GM10847 (cell line): ENCODE data around the gene CNPPD1.

ENCODE experiments used
- POLR2A ChIP-seq: IDR thresholded peaks from 2 replicates; pipeline ENCODE4 v1.6.1; 2011; ENCODE audit not compliant: insufficient read length; ENCODE audit errors: extremely low read depth

Gene CNPPD1

DNA sequence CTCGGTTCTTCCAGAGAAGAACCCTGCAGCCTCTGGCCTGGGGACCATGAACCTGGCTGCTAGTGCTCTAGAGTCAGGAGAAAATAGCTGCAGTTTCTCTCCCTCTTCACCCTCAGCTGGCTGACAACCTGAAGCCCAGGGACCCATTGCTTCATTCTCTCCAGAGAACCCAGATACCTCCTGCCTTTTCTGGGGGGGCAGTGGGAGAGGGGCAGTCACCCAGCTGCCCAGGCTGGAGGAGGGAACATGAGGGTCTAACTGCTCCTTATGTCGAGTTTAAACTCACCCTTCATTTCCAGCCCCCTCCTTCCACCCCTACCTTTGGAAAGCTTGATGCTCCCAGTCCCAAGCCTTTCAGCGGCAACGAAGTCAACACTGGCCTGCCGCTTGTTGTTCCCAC, 22.2 kb upstream of the CNPPD1 start:
- TF ChIP-seq POLR2A: no peak

DNA sequence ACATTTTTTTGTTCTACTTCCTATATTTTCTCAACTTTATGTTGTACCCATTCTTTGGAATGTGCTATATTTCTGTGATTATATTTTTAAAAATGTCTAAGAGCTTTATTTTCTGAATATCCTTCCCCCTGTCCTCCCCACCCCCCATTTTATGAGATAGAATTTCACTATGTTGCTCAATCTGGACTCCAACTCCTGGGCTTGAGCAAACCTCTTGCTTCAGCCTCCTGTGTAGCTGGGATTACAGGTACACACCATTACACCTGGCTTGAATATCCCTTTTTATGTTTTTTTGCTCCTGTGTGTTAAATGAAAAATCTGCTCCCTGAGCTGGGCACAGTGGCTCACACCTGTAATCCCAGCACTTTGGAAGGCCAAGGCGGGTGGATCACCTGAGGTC, 20.7 kb upstream of the CNPPD1 start:
- no peak for TF ChIP-seq POLR2A

DNA sequence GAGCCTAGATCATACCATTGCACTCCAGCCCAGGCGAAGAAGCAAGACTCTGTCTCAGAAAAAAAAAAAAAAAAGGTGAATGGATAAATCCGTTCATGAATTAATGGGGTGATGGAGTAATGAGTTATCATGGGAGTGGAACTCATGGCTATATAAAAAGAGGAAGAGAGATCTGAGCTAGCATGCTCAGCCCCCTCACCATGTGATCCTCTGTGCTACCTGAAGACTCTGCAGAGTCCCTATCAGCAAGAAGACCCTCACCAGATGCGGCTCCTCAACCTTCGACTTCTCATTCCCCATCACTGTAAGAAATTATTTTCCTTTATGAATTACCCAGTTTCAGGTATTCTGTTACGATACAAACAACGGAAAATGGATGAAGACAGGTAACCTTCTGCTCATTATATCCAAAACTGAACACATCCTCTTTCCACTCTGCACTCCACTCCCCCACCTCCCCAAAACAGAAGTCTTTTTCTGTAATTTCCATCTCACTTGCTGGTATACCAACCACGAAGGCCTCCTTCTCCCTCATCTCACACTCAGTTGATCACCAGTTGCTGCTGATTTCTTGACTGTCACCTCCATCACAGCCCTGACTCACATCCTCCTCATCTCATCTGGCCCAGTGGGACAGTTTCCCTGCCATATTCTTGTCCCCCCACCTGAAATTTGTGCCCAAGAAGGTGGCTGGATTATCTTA, 10.2 kb upstream of the CNPPD1 start:
- TF ChIP-seq POLR2A: no peak

DNA sequence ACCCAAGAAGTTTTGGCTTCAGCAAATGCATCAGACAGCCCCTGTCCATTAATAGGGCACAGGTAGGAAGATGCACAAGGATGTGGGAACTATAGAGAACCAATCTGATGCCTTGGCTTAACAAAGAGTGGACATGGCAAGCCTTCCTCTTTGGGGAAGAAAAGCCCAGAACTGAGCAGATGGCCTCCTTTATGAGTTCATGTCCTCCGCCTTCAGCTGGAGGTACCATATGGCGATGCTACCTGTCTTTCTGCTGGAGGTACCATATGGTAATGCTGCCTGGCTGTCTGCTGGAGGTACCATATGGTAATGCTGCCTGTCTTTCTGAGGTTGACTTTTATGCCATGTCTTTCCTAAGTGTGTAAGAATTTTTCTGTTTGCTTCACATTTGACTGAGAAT, 7.4 kb upstream of the CNPPD1 start:
- no peak for TF ChIP-seq POLR2A

DNA sequence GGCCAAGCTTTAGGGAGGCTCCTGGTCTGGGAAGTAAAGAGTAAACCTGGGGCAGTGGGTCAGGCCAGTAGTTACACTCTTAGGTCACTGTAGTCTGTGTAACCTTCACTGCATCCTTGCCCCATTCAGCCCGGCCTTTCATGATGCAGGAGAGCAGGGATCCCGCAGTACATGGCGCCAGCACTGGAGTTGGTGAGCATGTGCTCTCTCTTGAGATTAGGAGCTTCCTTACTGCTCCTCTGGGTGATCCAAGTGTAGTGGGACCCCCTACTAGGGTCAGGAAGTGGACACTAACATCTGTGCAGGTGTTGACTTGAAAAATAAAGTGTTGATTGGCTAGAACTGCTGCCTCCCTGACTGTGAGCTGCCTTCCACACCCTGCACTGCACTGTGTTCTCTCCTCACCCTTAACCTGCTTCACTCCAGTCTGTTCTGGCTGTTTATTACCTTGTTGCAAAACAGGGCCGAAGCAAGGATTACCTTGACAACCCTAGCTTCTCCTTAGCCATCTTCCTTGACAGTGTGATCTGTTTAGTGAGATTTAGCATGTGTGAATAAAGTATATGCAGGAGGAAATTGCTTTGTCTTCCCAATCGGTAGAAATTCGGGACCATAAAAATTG, 6.5 kb upstream of the CNPPD1 start:
- no peak for TF ChIP-seq POLR2A

DNA sequence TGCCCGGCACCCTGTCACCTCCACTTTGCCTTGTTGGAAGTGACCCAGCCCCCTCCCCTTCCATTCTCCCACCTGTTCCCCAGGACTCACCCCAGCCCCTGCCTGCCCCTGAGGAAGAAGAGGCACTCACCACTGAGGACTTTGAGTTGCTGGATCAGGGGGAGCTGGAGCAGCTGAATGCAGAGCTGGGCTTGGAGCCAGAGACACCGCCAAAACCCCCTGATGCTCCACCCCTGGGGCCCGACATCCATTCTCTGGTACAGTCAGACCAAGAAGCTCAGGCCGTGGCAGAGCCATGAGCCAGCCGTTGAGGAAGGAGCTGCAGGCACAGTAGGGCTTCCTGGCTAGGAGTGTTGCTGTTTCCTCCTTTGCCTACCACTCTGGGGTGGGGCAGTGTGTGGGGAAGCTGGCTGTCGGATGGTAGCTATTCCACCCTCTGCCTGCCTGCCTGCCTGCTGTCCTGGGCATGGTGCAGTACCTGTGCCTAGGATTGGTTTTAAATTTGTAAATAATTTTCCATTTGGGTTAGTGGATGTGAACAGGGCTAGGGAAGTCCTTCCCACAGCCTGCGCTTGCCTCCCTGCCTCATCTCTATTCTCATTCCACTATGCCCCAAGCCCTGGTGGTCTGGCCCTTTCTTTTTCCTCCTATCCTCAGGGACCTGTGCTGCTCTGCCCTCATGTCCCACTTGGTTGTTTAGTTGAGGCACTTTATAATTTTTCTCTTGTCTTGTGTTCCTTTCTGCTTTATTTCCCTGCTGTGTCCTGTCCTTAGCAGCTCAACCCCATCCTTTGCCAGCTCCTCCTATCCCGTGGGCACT, 5.8 kb upstream of the CNPPD1 start:
- TF ChIP-seq POLR2A: no peak

DNA sequence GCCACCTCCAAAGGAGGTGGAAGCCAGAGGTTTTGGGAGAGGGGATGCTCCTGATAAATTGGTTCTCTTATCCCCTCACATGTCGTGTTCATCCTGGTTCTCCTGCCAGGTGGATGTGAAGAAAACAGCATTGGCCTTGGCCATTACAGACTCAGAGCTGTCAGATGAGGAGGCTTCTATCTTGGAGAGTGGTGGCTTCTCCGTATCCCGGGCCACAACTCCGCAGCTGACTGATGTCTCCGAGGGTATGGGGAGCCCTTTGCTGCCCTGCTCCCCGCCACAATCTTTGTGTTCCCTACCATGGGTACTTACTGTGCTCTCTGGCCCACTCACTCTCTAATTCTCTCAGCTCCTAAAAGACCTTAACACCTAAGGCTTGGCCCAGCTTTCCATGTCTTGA, 4.8 kb upstream of the CNPPD1 start:
- TF ChIP-seq POLR2A: no peak

DNA sequence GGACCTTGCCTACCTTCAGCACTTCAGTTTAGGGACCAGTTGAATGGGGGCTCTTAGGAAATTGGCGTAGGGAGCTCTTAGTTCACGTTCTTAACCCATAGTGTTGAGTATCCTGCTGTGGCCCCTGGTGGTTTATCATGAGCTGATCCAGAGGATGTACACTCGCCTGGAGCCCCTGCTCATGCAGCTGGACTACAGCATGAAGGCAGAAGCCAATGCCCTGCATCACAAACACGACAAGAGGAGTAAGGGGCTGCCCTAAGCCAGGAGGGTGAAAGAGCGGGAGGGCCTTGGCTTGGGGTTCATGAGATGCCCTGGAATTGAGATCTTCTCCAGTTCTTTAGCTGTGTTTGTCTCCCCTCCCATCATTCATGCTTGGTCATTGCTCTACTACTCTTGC, 4.2 kb upstream of the CNPPD1 start:
- no peak for TF ChIP-seq POLR2A

DNA sequence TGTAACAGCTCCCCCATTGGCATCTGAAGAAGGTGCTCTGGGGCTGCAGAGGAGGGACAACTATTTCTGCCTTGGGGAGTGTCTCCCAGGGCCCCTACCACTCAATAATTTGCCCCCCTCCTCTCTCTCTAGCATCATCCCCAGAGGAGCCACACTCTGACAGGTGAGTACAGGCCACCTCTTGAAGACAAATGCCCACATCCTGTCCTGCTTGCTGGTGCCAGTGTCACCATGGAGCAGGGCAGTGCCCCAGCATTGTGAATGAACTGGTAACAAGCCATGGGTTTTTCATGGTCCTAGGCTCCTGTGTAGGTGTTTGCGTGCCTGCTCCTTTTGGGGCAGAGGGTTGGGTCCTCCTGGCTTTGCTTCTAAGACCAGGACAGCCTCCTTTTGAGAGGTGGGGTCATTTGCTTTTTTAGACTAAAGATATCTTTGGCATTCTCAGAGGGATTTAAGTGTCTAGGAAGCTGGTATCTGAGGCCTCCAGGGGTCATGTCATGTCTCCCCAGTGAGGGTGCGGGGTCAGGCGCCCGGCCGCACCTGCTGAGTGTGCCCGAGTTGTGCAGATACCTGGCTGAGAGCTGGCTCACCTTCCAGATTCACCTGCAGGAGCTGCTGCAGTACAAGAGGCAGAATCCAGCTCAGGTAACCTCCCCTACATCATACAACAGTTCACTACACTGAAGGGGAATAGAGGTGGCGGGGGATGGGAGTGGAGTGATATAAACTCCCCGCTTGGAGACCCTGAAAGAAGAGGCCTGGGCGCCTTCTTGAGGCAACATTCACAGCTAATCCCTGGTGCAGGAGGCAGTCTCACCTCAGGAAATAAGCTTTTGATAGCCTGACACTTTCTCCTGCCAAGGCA, 3.1 kb upstream of the CNPPD1 start:
- TF ChIP-seq POLR2A: no peak

DNA sequence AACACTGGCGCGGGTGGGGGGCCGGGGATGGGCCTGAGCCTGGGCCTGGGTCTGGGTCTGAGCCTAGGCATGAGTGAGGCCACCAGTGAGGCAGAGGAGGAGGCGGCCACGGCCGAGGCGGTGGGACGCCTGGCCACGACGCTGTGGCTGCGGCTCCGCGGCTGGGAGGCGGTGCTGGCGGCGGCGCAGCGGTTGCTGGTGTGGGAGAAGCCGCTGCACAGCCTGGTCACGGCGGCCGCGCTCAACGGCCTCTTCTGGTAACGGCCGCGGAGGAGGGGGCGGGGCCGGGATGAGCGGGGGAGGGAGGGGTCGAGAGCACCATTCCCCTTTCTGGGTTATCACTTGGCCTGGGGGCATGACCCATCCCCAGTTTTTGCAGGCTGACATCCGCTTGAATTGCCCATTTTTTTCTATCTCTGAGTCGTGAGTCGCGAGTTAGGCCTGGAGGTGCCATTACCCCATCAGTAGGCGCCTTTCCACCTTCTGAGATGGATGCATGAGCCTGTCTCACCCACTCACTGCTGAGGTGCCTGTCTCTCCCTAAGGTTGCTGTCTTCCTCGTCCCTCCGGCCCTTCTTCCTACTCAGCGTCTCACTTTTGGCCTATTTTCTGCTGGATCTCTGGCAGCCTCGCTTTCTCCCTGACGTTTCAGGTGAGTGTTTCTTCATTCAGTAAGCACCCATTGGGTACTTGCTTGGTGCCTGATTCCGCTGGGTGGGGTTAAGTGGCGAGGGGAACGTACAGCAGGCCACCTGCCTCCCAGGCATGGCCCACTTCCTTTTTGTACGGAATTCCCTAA, 1.9 kb upstream of the CNPPD1 start:
- no peak for TF ChIP-seq POLR2A

DNA sequence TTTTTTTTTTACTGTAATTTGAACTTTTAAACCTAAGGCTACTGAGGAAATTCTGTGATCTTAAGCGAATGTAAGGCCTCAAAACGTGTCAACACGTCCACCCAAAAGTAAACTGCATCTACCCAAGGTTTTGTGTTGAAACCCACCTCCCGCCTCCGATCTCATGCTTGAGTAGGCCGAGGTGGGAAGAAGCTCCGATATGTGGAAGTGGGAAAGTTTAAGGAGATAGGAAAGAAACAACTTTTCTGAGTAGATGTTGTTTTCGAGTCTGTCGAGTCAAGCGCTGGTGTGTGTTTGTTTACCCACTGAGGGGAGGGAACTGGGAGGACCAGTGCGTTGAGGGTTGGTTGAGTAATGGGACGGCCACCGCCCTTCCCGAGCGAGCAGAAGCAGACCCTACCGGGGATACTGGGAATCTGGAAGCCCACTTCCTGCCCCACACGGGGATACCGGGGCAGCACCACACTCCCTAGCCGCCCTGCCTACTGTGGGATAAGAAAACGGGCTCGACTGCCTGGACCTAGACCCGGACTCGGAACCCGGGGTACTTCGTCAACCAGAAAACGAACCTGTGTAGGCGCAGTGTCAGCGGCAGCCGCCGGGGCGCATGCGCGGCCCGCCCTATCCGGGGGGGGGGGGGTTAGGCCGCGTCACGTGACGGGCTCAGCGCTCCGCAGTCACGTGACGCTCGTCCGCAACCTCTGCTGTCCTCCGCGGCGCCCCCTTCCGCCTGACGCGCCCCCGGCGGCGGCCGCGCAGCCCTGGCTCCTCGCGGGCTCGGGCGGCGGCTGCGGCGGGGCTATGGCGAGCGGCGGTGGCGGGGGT, 1.0 kb upstream of the CNPPD1 start, which contains the start of gene RETREG2:
TSS of gene RETREG2 (plus strand) at position 724 of the 825 bp plus-strand sequence. CDS start at position 802, 78 bp downstream.
- peak; percentile 68 for TF ChIP-seq POLR2A

DNA sequence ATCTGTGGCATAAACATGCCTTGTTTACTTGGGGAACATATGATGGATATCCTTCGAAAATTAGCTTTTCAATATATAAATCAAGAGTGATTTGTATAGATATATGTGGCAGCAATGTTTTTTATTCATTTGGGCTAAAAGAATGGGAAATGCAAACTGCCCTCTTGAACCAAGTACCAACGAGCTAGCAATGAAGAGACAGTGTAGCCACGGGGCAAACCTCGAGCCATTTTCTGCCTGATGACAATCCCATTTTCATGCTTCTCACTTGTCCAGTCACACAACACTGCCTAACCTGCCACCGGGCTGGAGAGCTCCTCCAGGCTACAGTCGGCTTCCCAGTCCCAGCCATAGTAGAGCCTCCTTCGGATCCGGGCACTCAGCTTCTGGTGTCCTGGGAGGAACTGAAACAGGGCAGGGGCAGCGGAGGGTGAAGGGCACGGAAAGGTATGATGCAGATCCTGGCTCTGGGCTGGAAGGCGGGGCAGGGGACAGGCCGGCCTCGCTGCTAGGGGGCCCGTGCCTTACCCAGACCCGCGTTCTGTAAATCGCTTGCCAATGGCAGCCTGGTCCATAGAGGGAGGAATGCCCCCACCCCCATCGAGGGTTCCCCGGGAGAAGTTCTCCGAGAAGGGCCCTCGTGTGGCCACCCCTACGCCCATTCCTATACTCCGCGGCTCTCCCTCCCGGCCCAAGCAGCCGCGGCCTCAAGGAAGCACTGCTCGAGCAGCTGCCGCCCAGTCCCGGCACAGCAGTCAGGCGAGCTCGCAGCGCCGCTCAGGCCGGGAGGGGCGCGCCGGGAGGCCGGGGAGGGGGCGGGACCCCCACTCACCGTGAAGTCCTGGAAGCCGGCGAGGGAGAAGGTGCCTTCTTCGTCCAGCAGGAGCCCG, 552 bp downstream of the CNPPD1 start:
- no peak for TF ChIP-seq POLR2A
